Measurements from ENCODE around the gene PRSS16.

PRSS16 gene

GRCh38 chr6:27303613-27304272 is 56.2 kb downstream of the PRSS16 start:
- no peak for DNase-seq (ENCODE audit: low read depth, low spot score)
- TF ChIP-seq CTCF (IDR thresholded peaks at IDR 0.05; ENCODE audit: low read depth, low read length), result no peak
- in situ Hi-C loops (cut with HindIII; ENCODE audit: low sequenced_read_pairs), result no loop called here
- no peak overlapping the region for H3K4me3 ChIP-seq (ENCODE audit: low read depth, low read length)
